Erythroblast (primary cell): ENCODE data around the gene SFXN1.
A peak's percentile ranks its signal among the peaks of the same experiment; 100 is the strongest.
"Not testable (repeated sequence)": the region's sequence is repeated elsewhere in the genome, so short reads cannot be mapped to it uniquely, and the experiment has no call there.

Experiments
- DNase-seq, 2 experiments: peaks; one replicate each; lab custom pipeline; 2025; lab: John Stamatoyannopoulos, UW
- GATA1 ChIP-seq: IDR thresholded peaks from 2 replicates; pipeline ENCODE4 v1.6.1; 2011; ENCODE audit warnings: low read depth, mild to moderate bottlenecking, control low read depth, low read length, moderate library complexity
- POLR2A ChIP-seq: IDR thresholded peaks from 2 replicates; pipeline ENCODE4 v1.6.1; 2011; ENCODE audit warnings: mild to moderate bottlenecking, low read length

Gene SFXN1

GRCh38 chr5:175493726-175494125 lies 15.4 kb downstream of the SFXN1 start:
- no peak for TF ChIP-seq GATA1
- no peak for DNase-seq

- no peak for TF ChIP-seq POLR2A
- no peak for TF ChIP-seq GATA1
- DNase-seq: no peak
Measured at GRCh38 chr5:175494264-175495183, 16.2 kb downstream of the SFXN1 start.

- no peak for TF ChIP-seq GATA1
- no peak for TF ChIP-seq POLR2A
- DNase-seq: no peak
Measured at GRCh38 chr5:175501759-175502158, 23.4 kb downstream of the SFXN1 start.

GRCh38 chr5:175507671-175508070 lies 29.3 kb downstream of the SFXN1 start:
- not testable (repeated sequence) for DNase-seq

- no peak for TF ChIP-seq GATA1
- TF ChIP-seq POLR2A: no peak
- DNase-seq: no peak
Measured at GRCh38 chr5:175508896-175509295, 30.5 kb downstream of the SFXN1 start.

GRCh38 chr5:175513297-175513696 lies 34.9 kb downstream of the SFXN1 start:
- no peak for DNase-seq
- TF ChIP-seq POLR2A (no peak), GATA1 (no peak)

GRCh38 chr5:175513726-175514125 lies 35.4 kb downstream of the SFXN1 start:
- no peak for DNase-seq
- TF ChIP-seq POLR2A (no peak), GATA1 (no peak)

- TF ChIP-seq POLR2A (no peak), GATA1 (no peak)
- no peak for DNase-seq
Measured at GRCh38 chr5:175516933-175517823, 38.8 kb downstream of the SFXN1 start.

GRCh38 chr5:175517824-175518450 lies 39.6 kb downstream of the SFXN1 start:
- TF ChIP-seq GATA1: no peak
- peak; percentile 36 for TF ChIP-seq POLR2A

GRCh38 chr5:175519006-175519405 lies 40.6 kb downstream of the SFXN1 start:
- no peak for TF ChIP-seq POLR2A
- DNase-seq: no peak

More at GRCh38 chr5:175517824-175518450, 39.6 kb downstream of the SFXN1 start:
- DNase-seq: peak; percentile 58 to 79

- no peak for DNase-seq
Measured at GRCh38 chr5:175520321-175520720, 42.0 kb downstream of the SFXN1 start.

GRCh38 chr5:175520873-175521272 lies 42.5 kb downstream of the SFXN1 start:
- no peak for DNase-seq
- no peak for TF ChIP-seq POLR2A

More at GRCh38 chr5:175520321-175520720, 42.0 kb downstream of the SFXN1 start:
- TF ChIP-seq POLR2A: no peak
- no peak for TF ChIP-seq GATA1

- no peak for DNase-seq
- TF ChIP-seq GATA1 (no peak), POLR2A (no peak)
Measured at GRCh38 chr5:175521313-175521833, 43.0 kb downstream of the SFXN1 start.
